Measurements from ENCODE around the gene CAMK1G.

DNA sequence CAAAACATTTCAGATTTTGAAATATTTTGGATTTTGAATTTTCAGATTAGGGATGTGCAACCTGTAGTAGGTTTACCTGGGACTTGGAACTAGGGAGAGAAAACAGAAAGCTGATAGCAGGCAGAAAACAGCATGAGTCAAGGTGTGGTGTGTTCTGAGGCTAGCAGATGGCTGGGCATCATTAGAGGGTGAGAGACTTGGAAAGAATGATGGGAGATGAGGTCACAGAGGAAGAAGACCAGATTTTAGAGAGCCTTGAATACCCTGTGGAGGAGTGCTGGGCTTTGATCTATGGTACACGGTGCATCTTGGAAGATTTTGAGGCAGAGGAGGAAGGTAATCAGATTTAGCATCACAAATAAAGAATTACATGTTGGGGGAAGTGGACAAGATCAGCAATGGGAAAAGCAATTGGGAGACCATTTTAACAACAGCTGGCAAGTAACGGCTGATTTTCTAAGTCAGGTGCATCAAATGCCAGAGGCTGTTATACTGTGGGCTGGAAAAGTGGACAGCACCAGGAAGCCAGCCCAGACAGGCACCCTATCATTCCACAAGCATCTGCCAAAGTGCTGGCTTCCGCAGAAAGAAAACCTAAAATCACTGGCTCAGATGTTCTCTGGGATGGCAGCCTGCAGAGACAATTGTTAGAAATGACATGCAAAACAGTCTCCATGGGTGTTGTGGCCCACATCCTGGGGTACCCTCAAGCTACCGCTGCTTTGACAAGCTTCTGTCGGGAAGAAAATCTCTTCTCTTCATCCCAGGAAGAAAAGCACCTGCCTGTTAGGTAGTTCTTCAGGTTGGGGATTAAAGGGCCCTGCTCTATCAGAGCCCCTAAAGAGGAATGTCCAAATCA is 30.9 kb upstream of the CAMK1G start:
- TF ChIP-seq POLR2AphosphoS5 (IDR thresholded peaks at IDR 0.05; ENCODE audit: low read depth, low read length) (no peak), TAF1 (IDR thresholded peaks at IDR 0.05; ENCODE audit: borderline replicate concordance, insufficient read depth, low read length) (no peak), SIN3A (IDR thresholded peaks at IDR 0.05; ENCODE audit: borderline replicate concordance, insufficient read depth, low read length) (no peak)
- TF ChIP-seq, protein P1, sequence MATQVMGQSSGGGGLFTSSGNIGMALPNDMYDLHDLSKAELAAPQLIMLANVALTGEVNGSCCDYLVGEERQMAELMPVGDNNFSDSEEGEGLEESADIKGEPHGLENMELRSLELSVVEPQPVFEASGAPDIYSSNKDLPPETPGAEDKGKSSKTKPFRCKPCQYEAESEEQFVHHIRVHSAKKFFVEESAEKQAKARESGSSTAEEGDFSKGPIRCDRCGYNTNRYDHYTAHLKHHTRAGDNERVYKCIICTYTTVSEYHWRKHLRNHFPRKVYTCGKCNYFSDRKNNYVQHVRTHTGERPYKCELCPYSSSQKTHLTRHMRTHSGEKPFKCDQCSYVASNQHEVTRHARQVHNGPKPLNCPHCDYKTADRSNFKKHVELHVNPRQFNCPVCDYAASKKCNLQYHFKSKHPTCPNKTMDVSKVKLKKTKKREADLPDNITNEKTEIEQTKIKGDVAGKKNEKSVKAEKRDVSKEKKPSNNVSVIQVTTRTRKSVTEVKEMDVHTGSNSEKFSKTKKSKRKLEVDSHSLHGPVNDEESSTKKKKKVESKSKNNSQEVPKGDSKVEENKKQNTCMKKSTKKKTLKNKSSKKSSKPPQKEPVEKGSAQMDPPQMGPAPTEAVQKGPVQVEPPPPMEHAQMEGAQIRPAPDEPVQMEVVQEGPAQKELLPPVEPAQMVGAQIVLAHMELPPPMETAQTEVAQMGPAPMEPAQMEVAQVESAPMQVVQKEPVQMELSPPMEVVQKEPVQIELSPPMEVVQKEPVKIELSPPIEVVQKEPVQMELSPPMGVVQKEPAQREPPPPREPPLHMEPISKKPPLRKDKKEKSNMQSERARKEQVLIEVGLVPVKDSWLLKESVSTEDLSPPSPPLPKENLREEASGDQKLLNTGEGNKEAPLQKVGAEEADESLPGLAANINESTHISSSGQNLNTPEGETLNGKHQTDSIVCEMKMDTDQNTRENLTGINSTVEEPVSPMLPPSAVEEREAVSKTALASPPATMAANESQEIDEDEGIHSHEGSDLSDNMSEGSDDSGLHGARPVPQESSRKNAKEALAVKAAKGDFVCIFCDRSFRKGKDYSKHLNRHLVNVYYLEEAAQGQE (IDR thresholded peaks at IDR 0.05; ENCODE audit: insufficient read depth in 1 of 2, low read depth in 2 of 2, low read length in 2 of 2), result no peak
